ENCODE results near the gene GNAT1.

DNA sequence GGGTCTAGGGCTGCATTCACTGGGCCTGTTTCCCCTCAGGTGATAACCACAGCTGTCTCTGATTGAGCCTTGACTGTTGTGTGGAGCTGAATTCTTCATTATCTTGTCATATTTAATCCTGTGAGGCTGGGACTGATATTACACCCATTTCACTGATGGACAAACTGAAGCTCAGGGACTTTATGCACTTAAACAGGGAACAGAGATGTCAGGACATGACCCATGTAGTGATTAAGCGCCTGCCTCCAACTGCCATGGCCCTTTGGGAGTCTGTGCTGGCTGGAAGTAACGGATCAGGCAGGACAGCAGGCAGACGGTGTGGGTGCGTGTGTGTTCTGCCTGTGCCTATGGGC is 52.1 kb downstream of the GNAT1 start:
- no peak for TF ChIP-seq CTCF (optimal IDR thresholded peaks at IDR 0.05 in 1 of 3, IDR thresholded peaks at IDR 0.05 in 1 of 3, conservative IDR thresholded peaks at IDR 0.05 in 1 of 3; ENCODE audit: extremely low read depth in 1 of 3, insufficient read depth in 2 of 3, low read length in 3 of 3)
- no peak for TF ChIP-seq EZH2 (IDR thresholded peaks at IDR 0.05; ENCODE audit: low read length)
